ENCODE measurements around the gene CCNY.

The CCNY gene

DNA sequence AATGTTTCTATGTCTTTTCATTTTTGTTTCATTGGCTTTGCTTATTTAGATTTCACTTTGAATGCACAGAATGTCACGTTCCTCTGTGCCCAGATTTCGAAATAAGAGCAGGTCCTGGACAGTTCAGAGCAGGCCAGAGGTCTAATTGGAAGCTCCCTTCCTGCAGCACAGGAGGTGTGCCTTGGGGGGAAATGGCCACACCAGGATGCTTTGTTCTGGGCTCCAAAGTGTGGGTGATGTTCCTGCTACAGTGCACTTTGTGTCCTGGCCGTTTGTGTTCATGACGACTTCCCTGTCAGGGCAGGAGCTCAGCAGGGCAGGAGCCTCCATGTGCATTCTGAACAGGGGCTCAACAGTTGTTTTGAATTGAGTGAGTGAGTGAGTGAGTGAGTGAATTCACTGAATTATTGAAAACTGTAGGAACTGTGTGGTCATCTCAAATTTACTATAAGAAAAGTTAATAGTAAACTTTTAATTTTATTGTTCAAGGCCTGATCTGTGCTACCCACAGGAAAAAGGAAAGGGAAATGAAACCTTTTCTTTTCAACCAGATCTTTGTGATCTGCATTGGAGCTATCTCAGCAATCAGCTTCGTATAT is 159.3 kb downstream of the CCNY start:
- no peak overlapping the region for H3K4me3 ChIP-seq (ENCODE audit: low read depth, low read length)
- TF ChIP-seq, protein P1, sequence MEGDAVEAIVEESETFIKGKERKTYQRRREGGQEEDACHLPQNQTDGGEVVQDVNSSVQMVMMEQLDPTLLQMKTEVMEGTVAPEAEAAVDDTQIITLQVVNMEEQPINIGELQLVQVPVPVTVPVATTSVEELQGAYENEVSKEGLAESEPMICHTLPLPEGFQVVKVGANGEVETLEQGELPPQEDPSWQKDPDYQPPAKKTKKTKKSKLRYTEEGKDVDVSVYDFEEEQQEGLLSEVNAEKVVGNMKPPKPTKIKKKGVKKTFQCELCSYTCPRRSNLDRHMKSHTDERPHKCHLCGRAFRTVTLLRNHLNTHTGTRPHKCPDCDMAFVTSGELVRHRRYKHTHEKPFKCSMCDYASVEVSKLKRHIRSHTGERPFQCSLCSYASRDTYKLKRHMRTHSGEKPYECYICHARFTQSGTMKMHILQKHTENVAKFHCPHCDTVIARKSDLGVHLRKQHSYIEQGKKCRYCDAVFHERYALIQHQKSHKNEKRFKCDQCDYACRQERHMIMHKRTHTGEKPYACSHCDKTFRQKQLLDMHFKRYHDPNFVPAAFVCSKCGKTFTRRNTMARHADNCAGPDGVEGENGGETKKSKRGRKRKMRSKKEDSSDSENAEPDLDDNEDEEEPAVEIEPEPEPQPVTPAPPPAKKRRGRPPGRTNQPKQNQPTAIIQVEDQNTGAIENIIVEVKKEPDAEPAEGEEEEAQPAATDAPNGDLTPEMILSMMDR (IDR thresholded peaks at IDR 0.05; ENCODE audit: control insufficient read depth, extremely low read depth, insufficient read depth) = no peak
- no peak for DNase-seq (ENCODE audit: low read depth)

DNA sequence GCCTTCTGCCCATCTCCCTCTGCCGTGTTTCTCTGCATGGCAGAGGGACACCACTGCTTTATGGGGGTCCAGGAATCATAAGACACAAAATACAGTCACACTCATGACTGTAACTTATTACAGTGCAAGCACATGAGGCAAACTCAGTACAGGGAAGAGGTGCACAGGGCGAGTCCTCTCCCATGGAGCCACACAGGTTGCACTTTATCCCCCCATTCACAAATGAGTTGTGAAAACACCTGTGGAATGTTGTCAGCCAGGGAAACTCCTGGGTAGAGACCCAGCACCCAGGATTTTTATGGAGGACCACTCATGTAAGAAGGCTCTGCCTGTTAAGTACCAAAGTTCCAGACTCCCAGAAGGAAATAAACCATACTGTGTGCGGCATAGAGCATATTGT is 161.6 kb downstream of the CCNY start:
- DNase-seq (ENCODE audit: low read depth) = no peak
- no peak overlapping the region for H3K4me3 ChIP-seq (ENCODE audit: low read depth, low read length)
- TF ChIP-seq, protein P1 (IDR thresholded peaks at IDR 0.05; ENCODE audit: control insufficient read depth, extremely low read depth, insufficient read depth) = no peak

DNA sequence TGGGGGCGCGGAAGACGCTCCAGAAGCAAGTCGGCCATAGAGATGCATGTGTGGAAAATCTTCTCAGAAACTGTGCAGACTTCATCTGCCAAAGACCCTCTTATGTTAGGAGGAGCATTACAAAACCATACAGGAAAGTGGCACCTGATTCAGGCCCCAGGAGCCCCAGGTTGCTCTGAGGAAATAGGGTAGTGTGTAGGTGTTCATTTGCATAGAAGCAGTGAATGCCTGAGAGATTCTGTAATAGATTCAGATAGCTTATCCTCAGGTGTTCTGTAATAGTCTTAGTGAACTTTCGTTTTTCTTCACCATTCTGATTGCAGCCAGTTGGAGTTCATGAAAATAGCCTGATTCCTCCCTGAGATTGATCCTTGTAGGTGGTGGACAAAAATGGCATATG is 162.4 kb downstream of the CCNY start:
- DNase-seq (ENCODE audit: low read depth) = no peak
- TF ChIP-seq, protein P1 (IDR thresholded peaks at IDR 0.05; ENCODE audit: control insufficient read depth, extremely low read depth, insufficient read depth) = no peak
- no peak overlapping the region for H3K4me3 ChIP-seq (ENCODE audit: low read depth, low read length)

DNA sequence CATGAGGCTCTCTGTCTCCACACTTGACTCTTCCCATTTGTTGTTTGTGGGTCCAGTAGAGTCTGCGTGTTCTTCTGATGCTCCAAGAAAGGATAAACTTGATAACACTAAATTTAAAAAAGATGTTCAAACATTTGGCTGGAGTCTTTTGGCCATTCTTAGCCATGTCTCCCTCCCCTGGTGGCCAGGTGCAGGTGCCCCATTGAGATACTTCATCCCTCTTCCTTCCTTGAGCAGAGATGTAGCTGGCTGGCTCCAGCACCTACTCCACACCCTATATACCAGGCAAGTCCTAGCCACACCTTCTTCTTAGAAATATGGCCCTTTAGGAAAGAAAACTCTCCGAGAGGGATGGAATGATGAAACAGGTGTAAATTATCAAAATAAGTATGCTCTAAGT is 165.6 kb downstream of the CCNY start:
- no peak for DNase-seq (ENCODE audit: low read depth)
- TF ChIP-seq, protein P1 (IDR thresholded peaks at IDR 0.05; ENCODE audit: control insufficient read depth, extremely low read depth, insufficient read depth) = 0 out of 2 replicates have a peak, but pooled peaks have one; percentile 19
- H3K4me3 ChIP-seq (ENCODE audit: low read depth, low read length) = no peak overlapping the region

DNA sequence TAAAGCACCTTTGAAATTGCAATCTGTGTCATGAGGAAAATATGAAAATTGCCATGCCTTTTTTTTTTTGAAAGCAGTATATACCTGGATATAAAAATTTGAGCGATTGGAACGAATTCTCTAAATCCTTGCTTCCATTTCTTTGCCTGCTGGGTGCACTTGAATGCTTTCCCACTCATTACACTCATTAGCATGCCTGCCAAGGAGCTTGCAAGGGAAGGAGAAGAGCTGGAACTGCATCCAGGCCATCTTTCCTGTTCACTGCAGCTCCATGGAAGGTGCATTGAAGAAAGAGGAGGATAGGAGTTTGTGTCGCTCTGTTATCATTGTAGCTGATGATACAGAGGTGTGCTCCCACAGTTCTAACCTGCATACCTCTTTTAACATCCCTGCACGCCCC is 166.4 kb downstream of the CCNY start:
- DNase-seq (ENCODE audit: low read depth) = no peak
- TF ChIP-seq, protein P1 (IDR thresholded peaks at IDR 0.05; ENCODE audit: control insufficient read depth, extremely low read depth, insufficient read depth) = no peak
- no peak overlapping the region for H3K4me3 ChIP-seq (ENCODE audit: low read depth, low read length)

DNA sequence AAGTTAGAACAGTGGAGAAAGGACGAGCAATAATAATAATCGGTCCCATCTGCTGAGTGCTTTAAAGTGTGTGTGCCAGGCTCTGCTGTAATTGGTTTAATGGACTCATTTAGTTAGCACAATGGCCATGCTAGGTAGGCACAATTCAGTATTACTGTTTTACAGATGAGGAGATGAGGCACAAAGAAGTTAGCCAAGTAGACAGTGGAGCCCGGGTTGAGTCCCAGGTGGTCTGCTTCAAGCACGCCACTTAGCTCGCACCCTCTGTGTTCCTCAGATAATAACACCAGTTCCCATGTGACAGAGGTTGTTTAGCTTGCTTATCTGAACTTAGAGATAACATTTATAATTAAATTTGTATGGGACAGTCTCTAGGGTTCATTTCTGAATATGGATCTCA is 167.3 kb downstream of the CCNY start:
- no peak overlapping the region for H3K4me3 ChIP-seq (ENCODE audit: low read depth, low read length)
- DNase-seq (ENCODE audit: low read depth) = no peak
- TF ChIP-seq, protein P1 (IDR thresholded peaks at IDR 0.05; ENCODE audit: control insufficient read depth, extremely low read depth, insufficient read depth) = no peak

DNA sequence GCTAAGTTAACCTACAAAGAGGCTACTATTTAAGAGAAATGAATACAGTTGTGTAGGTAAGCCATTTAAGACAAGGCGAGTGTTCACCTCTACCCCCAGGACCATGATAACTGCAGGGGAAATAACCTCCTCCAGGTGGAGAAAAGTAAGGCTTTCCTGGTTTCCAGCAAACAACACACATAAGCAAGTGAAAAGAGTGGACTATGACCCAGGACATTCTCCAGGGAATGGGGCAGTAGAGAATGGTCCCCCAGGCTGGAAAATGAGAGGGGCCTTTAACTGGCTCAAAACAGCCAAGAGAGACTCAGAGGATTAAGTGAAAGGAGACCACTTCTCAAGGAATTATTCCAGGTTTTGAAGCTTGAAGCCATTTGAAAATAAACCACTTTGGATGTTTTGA is 167.8 kb downstream of the CCNY start:
- no peak overlapping the region for H3K4me3 ChIP-seq (ENCODE audit: low read depth, low read length)
- no peak for DNase-seq (ENCODE audit: low read depth)
- TF ChIP-seq, protein P1 (IDR thresholded peaks at IDR 0.05; ENCODE audit: control insufficient read depth, extremely low read depth, insufficient read depth) = no peak

Measured in LNCaP clone FGC (cell line).